AG04450 (cell line): ENCODE results near the gene PFKP. TPM values are rescaled to one million over a fixed set of nuclear protein-coding genes. Genes with fewer than 3 reads are reported as not detected.

ENCODE experiments used
- CTCF ChIA-PET: fragments of 300-600, 350-600 bp; formaldehyde crosslinking; extraction: SDS; loops from one replicate; lab custom pipeline; 2022; ENCODE audit warnings: antibody characterized with exemption, inconsistent platforms; lab: Charles Lee
- POLR2A ChIA-PET: fragments of 350-600 bp; formaldehyde crosslinking; extraction: SDS; loops from one replicate; lab custom pipeline; 2021; ENCODE audit warnings: antibody characterized with exemption, inconsistent platforms; lab: Yijun Ruan, JAX
- DNase-seq: peaks from one replicate; pipeline ENCODE4 v3.0.0-alpha.2; 2011; ENCODE audit warnings: low read depth, low spot score
- H3K27ac ChIP-seq: one replicate; pipeline ENCODE4 v1.5.1; 2012; ENCODE audit warnings: low read depth, low read length, control low read depth
- H3K27me3 ChIP-seq: one replicate; pipeline ENCODE4 v1.6.0; 2012; ENCODE audit warnings: low read length; ENCODE audit not compliant: control insufficient read depth, insufficient read depth
- H3K4me3 ChIP-seq: 2 replicates; pipeline ENCODE4 v1.5.1; 2011; ENCODE audit warnings: mild to moderate bottlenecking, low read depth, low read length, control low read depth
- H3K9me3 ChIP-seq: 2 replicates; pipeline ENCODE4 v1.5.1; 2012; ENCODE audit warnings: low read length; ENCODE audit not compliant: control insufficient read depth, insufficient read depth
- CTCF ChIP-seq: IDR thresholded peaks from 2 replicates; pipeline ENCODE4 v1.5.1; 2011; ENCODE audit warnings: low read depth, low read length, control low read depth, inconsistent platforms
- polyA plus RNA-seq: library from polyadenylated mRNA; depleted of rRNA; stranded (reverse); fragments of >200 nt; gene quantifications from 2 replicates; pipeline ENCODE4 v1.2.3, GENCODE V29; 2011

PFKP gene
- polyA plus RNA-seq, 1 experiment: 122 TPM

GRCh38 chr10:3117486-3117885, 50.1 kb downstream of the PFKP start:
- no peak for DNase-seq
- POLR2A ChIA-PET: no interaction called here
- Histone ChIP-seq H3K27ac (no peak overlapping the region), H3K9me3 (no peaks in the 10 kb centered on the region), H3K4me3 (no peak overlapping the region), H3K27me3 (no peaks in the 10 kb centered on the region)
- CTCF ChIA-PET: no interaction called here
- no peak for TF ChIP-seq CTCF

GRCh38 chr10:3118641-3119091, 51.3 kb downstream of the PFKP start:
- Histone ChIP-seq H3K9me3 (no peaks in the 10 kb centered on the region), H3K27me3 (no peaks in the 10 kb centered on the region), H3K4me3 (no peak overlapping the region), H3K27ac (no peak overlapping the region)
- ChIA-PET CTCF (no interaction called here), POLR2A (interaction anchor here (0.6 to 1.1 kb wide), 2 partner anchors 12 to 35 kb away, joined by 3 read pairs; no protein-coding TSS in a partner anchor)
- no peak for DNase-seq
- TF ChIP-seq CTCF: no peak

- Histone ChIP-seq H3K27ac (no peak overlapping the region), H3K27me3 (no peaks in the 10 kb centered on the region), H3K4me3 (no peak overlapping the region), H3K9me3 (no peaks in the 10 kb centered on the region; the same call in 1 of the 2 replicates)
- POLR2A ChIA-PET: interaction anchor here (1.1 kb wide), 1 partner anchor 13 kb away, joined by 3 read pairs; no protein-coding TSS in a partner anchor
- no peak for DNase-seq
- CTCF ChIA-PET: interaction anchor here (0.9 to 1.2 kb wide), 3 partner anchors 12 to 19 kb away, joined by 3 to 4 read pairs (median 3); no protein-coding TSS in a partner anchor
- TF ChIP-seq CTCF: peak; percentile 58
Observed at GRCh38 chr10:3119796-3120459, 52.6 kb downstream of the PFKP start.

- Histone ChIP-seq H3K27me3 (no peaks in the 10 kb centered on the region), H3K27ac (no peak overlapping the region), H3K4me3 (no peak overlapping the region), H3K9me3 (peaks cover 5% of the 10 kb centered on the region; the same call in 1 of the 2 replicates)
- no peak for DNase-seq
- no peak for TF ChIP-seq CTCF
- ChIA-PET POLR2A (no interaction called here), CTCF (interaction anchor here (0.7 to 0.8 kb wide), 2 partner anchors 34 to 192 kb away, joined by 3 to 6 read pairs; no protein-coding TSS in a partner anchor)
Observed at GRCh38 chr10:3122034-3122433, 54.7 kb downstream of the PFKP start.
